ENCODE data around the gene DTX1. TPM values are rescaled to one million over a fixed set of nuclear protein-coding genes. Genes with fewer than 3 reads are reported as not detected.
"Not testable (repeated sequence)": the region's sequence is repeated elsewhere in the genome, so short reads cannot be mapped to it uniquely, and the experiment has no call there.

Gene DTX1
- total RNA-seq, 2 donors from 2014 or later = 4.5 to 6.3 TPM

DNA sequence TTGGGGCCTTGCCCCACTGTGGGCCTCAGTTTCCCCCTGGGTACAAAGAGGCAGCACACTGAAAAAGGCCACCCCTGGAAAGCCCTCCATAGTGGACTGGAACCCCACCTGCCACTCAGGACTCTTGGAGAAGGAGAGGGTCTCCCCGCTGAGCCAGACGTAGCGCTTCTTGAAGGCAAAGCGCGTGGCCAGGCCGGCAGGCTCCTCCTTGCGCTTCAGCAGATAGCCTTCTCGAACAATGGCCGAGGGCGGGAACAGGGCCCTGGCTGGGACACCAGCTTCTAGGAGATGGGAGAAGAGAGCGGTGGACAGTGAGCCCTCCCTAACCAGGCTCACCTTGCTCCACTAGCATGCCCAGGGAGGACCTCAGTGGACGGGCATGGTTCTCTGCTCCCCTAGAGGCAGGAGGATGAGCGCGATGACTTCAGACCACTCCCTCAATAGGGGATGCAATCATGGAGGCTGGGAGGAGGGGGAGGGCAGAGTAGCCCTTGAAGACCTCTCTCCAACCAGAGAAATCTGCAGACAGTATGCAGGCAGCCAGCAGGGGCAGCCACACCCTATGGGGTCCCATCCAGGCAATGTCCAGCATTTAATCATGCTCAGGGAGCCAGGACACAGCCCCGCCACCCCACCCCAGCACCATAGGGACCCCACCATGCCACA lies 49.2 kb downstream of the DTX1 start:
- DNase-seq (ENCODE audit: low spot score) = no peak

GRCh38 chr12:113106361-113106760 lies 49.8 kb downstream of the DTX1 start:
- no peak for DNase-seq (ENCODE audit: low spot score)
- intact Hi-C loops (cut with DNase I) = loop anchor here in 1 of 2 donors (2.0 kb wide), 1 partner anchor 32 kb away; no protein-coding TSS in a partner anchor

More for the DNA sequence above, 49.2 kb downstream of the DTX1 start:
- intact Hi-C loops (cut with DNase I) = loop anchor here in 1 of 2 donors (2.0 kb wide), 1 partner anchor 31 kb away; no protein-coding TSS in a partner anchor

- intact Hi-C loops (cut with DNase I) = no loop called here
- DNase-seq (ENCODE audit: low spot score) = no peak
Observed at GRCh38 chr12:113108308-113108707, 51.8 kb downstream of the DTX1 start.

DNA sequence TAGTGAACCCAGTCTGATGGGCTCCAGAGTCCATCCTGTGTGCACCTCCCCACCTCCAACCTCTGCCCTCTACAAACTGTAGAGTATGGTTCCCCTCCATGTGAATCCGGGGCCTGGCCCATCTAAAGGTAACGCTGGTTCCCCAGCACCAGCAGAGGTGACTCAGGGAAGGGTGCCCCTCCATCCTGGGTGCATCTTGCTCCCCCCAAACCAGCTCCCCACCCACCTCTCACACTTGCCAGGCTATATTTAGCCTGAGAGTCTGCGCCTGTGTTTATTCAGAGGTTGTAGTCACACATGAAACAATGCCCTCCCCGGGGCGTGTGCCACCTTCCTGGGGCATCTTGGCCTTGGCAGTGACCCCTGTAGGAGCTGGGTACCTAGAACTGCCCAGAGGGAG lies 52.8 kb downstream of the DTX1 start:
- intact Hi-C loops (cut with DNase I) = no loop called here
- no peak for DNase-seq (ENCODE audit: low spot score)

DNA sequence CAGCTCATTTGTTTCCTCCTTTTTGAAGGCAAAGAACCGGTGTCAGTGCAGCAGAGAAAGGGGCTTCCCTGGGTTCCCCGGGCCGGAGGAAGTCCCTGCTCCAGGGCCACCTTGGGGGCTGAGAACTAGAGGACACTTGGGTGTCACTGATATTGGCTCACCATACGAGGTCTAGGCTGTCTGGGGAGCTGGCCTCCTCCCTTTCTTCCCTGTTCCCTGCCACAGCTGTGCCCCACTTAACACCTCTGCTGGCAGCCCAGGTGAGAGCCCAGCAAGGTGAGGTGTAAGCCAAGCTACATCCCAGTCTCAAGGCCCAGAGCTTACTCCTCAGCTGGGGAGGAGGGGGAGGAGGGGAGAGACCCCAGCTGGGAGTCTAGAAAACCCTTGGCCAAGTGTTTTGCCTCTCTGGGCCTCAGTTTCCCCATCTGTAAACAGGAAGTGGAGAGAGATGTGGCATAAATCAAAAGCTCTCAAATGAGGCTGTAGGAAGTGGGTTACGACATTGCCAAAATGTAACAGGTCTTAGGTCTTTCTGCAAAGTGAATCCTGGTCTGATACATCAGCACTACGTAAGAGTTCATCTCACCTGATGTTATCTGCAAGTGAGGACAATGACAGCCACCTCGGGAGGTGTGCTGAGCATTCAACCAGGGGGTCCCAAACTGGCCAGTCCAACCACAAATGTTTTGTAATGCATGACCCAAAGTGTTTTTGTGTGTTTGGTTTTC lies 53.5 kb downstream of the DTX1 start:
- intact Hi-C loops (cut with DNase I) = no loop called here
- DNase-seq (ENCODE audit: low spot score) = no peak

DNA sequence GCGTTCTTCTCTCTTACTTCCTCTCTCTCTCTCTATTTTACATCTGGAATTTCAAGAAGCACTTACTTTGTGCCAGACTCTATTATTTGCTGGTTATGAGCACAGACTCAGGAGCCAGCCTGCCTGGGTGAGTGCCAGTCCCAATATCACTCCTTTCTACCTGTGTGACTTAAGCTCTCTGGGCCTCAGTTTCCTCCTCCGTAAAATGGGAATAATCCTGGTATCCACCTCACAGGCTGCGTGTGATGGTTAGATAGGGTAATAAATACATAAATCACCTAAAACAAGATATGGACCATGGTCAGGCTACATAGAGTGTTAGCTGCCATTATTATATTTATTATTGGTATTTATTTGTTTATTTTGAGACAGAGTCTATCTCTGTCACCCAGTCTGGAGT lies 54.7 kb downstream of the DTX1 start:
- intact Hi-C loops (cut with DNase I) = no loop called here
- no peak for DNase-seq (ENCODE audit: low spot score)

GRCh38 chr12:113112043-113112899 lies 55.7 kb downstream of the DTX1 start:
- no peak for DNase-seq (ENCODE audit: low spot score)
- intact Hi-C loops (cut with DNase I) = no loop called here

GRCh38 chr12:113113397-113113796 lies 56.9 kb downstream of the DTX1 start:
- no peak for DNase-seq (ENCODE audit: low spot score)
- intact Hi-C loops (cut with DNase I) = no loop called here

GRCh38 chr12:113114447-113115178 lies 58.1 kb downstream of the DTX1 start:
- intact Hi-C loops (cut with DNase I) = no loop called here
- DNase-seq (ENCODE audit: low spot score) = no peak

DNA sequence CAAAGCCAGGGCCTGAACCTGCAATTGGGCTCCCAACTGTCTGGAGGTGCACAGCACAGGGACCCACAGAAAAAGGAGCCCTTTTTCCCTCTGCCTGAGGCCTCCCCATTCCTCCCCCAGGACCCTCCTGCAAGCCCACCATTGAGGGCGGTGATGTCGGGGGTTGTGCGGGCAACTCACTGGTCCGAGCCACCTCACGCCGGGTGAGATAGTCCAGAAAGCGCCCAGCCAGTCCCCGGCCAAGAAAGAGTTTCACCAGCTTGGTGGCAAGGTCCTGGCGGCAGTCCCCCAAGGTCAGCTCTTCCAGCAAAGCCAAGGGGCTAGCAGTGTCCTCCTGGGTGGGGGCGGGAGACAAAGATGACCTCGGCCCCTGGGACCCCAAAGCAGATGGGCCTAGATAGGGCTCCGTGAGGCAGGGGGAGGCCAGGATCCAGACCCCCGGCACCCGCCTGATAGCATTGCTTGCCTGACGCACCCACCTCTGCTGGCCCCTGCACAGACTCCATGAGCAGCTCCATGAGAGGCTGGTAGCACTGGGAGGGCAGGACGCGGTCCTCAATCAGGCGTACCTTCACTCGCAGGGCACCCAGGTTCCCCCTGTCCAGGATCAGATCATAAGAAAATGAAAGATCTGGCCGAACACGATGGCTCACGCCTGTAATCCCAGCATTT lies 59.1 kb downstream of the DTX1 start:
- no peak for DNase-seq (ENCODE audit: low spot score)
- intact Hi-C loops (cut with DNase I) = no loop called here

GRCh38 chr12:113116875-113117274 lies 60.3 kb downstream of the DTX1 start:
- DNase-seq (ENCODE audit: low spot score) = no peak
- intact Hi-C loops (cut with DNase I) = no loop called here

GRCh38 chr12:113117684-113118083 lies 61.2 kb downstream of the DTX1 start:
- intact Hi-C loops (cut with DNase I) = not testable (repeated sequence)

GRCh38 chr12:113118142-113118541 lies 61.6 kb downstream of the DTX1 start:
- intact Hi-C loops (cut with DNase I) = no loop called here
- no peak for DNase-seq (ENCODE audit: low spot score)

More at GRCh38 chr12:113117684-113118083, 61.2 kb downstream of the DTX1 start:
- not testable (repeated sequence) for DNase-seq (ENCODE audit: low spot score)

DNA sequence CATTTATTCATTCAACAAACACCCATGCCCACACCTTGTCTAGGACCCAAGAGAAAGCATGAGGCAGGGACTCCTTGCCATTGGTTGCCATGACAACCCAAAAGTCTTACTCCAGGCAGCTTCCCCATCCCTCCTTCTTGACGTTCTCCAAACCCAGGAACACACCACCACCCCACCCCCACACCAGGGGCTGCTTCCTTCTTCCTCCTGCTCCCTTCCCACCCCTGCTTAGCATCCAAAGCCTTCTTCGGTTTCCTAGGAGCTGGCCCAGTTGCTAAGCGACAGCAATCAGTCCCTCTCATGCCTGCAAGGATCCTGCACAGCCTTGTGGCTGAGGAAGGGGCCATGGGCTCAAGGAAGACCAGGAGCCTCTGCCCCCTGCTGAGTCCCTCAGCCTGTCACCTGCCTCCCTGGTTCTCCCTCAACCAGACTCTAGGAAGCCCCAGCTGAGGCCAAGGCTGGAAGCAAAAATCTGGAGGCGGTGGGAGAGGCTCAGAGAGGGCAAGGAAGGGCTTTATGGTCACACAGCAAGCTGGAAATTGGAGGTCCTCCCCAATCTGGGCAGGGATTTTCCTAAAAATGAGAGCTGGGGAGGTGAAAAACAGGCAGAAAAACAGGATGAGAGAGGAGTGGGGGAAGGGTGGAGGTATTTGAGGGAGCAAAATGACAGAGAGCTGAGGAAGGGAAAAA lies 63.6 kb downstream of the DTX1 start:
- no peak for DNase-seq (ENCODE audit: low spot score)
- intact Hi-C loops (cut with DNase I) = no loop called here

DNA sequence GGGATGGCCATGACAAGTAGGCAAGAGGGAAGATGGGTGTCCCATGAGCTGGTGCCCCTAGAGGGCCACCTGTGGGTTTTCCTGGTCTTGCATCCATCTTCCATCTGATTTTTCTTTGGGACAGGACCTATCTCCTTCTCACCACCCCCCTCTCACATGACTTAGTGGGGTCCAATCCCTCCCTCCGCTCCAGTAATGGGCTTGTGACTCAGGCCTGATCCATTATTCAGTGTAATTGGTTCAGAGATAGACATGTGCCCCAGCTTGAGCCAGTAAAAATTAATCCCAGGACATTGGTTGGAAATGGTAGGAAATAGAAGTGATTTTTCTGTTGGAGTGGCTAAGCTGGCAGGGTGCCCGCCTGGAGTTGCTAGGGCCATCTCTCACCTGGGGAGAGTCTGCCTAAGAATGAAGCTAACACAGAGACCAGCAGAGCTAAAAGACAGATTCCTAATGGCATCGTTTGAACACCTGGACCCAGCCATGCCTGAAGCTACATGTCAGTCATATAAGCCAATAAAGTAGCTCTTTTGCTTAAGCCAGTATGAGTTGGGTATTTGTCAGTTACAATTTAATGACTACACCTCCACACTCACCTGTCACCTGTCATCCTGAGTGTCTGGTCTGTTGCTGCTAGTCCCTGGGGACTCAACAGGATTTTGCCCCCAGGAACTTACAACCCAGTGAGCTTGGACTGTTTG lies 64.3 kb downstream of the DTX1 start:
- intact Hi-C loops (cut with DNase I) = no loop called here

GRCh38 chr12:113127791-113128199 lies 71.3 kb downstream of the DTX1 start:
- intact Hi-C loops (cut with DNase I) = no loop called here
- DNase-seq (ENCODE audit: low spot score) = no peak

More for the DNA sequence above, 64.3 kb downstream of the DTX1 start:
- DNase-seq (ENCODE audit: low spot score) = no peak

DNA sequence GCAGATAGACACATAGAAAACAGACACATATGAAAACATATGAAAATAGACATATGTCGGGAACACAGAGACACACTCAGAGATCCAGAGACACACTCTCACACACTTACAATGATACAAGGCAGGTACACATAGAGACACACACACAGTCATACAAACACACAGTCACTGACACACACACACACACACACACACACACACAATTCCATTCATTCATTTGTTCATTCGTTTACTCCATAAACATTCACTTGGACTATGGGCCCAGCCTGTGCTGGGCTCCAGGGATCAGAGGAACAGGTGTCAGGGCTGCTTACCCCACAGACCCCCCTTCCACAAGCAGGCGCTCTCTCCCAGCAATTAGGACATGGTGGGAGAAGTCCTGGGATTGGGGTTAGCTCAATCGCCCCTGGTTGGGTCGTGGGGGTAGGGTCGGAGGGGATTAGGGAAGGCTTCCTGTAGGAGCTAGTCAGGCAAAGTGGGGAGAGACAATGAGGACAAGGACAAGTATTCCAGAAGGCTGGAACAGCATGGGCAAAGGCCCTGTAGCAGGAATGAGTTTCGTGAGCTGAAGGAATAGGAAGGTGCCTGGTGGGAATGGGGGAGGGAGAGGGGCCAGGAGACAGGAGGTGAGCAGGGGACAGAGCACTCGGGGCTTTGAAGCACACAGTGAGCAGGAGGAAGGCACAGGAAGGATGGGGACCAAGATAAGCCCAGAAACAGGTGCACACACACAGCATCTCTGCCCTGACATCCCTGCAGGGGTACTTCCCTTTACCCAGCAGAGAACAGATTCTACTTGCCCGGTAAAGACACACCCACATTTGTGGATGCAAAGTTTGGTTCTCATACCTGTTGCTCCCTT lies 72.5 kb downstream of the DTX1 start:
- DNase-seq (ENCODE audit: low spot score) = no peak
- intact Hi-C loops (cut with DNase I) = no loop called here
